Common myeloid progenitor, CD34-positive (primary cell): Measurements from ENCODE around the gene NLRX1.
"Not testable (repeated sequence)": the region's sequence is repeated elsewhere in the genome, so short reads cannot be mapped to it uniquely, and the experiment has no call there.

Source experiments
- CTCF ChIA-PET: fragments of 350-600 bp; sonication (Branson Sonifier 250); formaldehyde crosslinking; loops from one replicate; lab custom pipeline; 2021; ENCODE audit warnings: antibody characterized with exemption; lab: Charles Lee
- POLR2A ChIA-PET: fragments of 350-600 bp; sonication (Branson Sonifier 250); formaldehyde crosslinking; loops from one replicate; lab custom pipeline; 2021; ENCODE audit warnings: antibody characterized with exemption; lab: Charles Lee
- DNase-seq, 3 donors: peaks; one replicate each; pipeline versions ENCODE4 v3.0.0 to v3.0.0-alpha.2; 2013
- H3K27ac ChIP-seq, 2 experiments: 1 replicate in 1 of 2; 2 replicates in 1 of 2; pipeline ENCODE4 v1.7.0; 2013; ENCODE audit warnings: inconsistent platforms in 2 of 2, low read length in 2 of 2, mild to moderate bottlenecking in 2 of 2, low read depth in 1 of 2, moderate library complexity in 1 of 2; ENCODE audit not compliant: severe bottlenecking in 2 of 2, insufficient read depth in 1 of 2, poor library complexity in 1 of 2
- H3K27me3 ChIP-seq, 5 experiments: replicated peaks in 2 of 5; 1 replicate in 3 of 5; 2 replicates in 2 of 5; pipeline versions ENCODE4 v1.6.1 to v1.7.0; 2013; ENCODE audit warnings: low read length in 4 of 5, mild to moderate bottlenecking in 2 of 5, moderate library complexity in 2 of 5, inconsistent platforms in 1 of 5; ENCODE audit not compliant: insufficient read depth in 5 of 5, control insufficient read depth in 4 of 5
- H3K36me3 ChIP-seq, 4 experiments: 1 replicate in 2 of 4; 2 replicates in 2 of 4; pipeline versions ENCODE4 v1.6.1 to v1.7.0; 2013; ENCODE audit warnings: low read length in 3 of 4, control low read depth in 1 of 4, mild to moderate bottlenecking in 1 of 4; ENCODE audit not compliant: control insufficient read depth in 4 of 4, insufficient read depth in 4 of 4
- H3K4me1 ChIP-seq, 4 experiments: 1 replicate in 3 of 4; 2 replicates in 1 of 4; pipeline versions ENCODE4 v1.6.1 to v1.7.1; 2013; ENCODE audit warnings: low read length in 3 of 4, mild to moderate bottlenecking in 3 of 4, control low read depth in 1 of 4, inconsistent platforms in 1 of 4, moderate library complexity in 1 of 4; ENCODE audit not compliant: control insufficient read depth in 4 of 4, insufficient read depth in 4 of 4; ENCODE audit errors: control extremely low read depth in 1 of 4
- H3K4me3 ChIP-seq, 7 experiments: 1 replicate in 4 of 7; 2 replicates in 3 of 7; pipeline versions ENCODE4 v1.5.1 to v1.7.0; 2013; ENCODE audit warnings: mild to moderate bottlenecking in 7 of 7, low read length in 6 of 7, moderate library complexity in 6 of 7, inconsistent platforms in 2 of 7, low read depth in 2 of 7, control low read depth in 1 of 7; ENCODE audit not compliant: insufficient read depth in 4 of 7, control insufficient read depth in 1 of 7; ENCODE audit errors: extremely low read depth in 1 of 7
- H3K9me3 ChIP-seq, 5 experiments: 1 replicate in 4 of 5; 2 replicates in 1 of 5; pipeline versions ENCODE4 v1.6.1 to v1.7.1; 2013; ENCODE audit warnings: low read length in 4 of 5, mild to moderate bottlenecking in 2 of 5, inconsistent platforms in 1 of 5, low read depth in 1 of 5, moderate library complexity in 1 of 5; ENCODE audit not compliant: control insufficient read depth in 4 of 5, insufficient read depth in 2 of 5; ENCODE audit errors: control extremely low read depth in 1 of 5
- WGBS: methylation state at CpG from one replicate; pipeline ENCODE4 v1.1.5; 2013; ENCODE audit not compliant: insufficient coverage; 5-methylcytosine and 5-hydroxymethylcytosine counted together

NLRX1 gene

DNA sequence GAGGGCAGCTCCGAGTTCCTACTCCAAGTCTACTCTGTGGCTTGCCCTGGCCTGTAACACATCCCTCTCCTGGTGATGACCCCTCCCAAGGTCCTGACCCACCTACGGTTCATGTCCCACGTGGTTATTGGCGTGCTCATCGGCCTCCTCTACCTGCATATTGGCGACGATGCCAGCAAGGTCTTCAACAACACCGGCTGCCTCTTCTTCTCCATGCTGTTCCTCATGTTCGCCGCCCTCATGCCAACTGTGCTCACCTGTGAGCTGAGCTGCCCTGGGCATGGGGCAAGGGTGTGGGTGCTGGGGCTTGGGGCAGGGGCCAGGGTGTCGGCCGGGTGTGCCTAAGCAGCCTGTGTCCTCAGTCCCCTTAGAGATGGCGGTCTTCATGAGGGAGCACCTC, 10.1 kb upstream of the NLRX1 start:
- CTCF ChIA-PET, result interaction anchor here (1.9 to 6.5 kb wide), 3 partner anchors 7 to 15 kb away, joined by 5 to 42 read pairs (median 23); no protein-coding TSS in a partner anchor
- Histone ChIP-seq H3K27me3 (no peaks in the 10 kb centered on the region), H3K4me3 (no peak overlapping the region), H3K27ac (no peak overlapping the region), H3K9me3 (no peaks in the 10 kb centered on the region), H3K4me1 (no peaks in the 10 kb centered on the region), H3K36me3 (no peaks in the 10 kb centered on the region)
- over 99% methylated on average over 12 of the region's 13 CpGs for WGBS
- POLR2A ChIA-PET, result no interaction called here
- DNase-seq, result no peak

GRCh38 chr11:119160151-119160550, 8.4 kb upstream of the NLRX1 start:
- 100% methylated on average over 4 of the region's 9 CpGs for WGBS
- Histone ChIP-seq H3K36me3 (no peaks in the 10 kb centered on the region), H3K4me1 (no peaks in the 10 kb centered on the region), H3K9me3 (no peaks in the 10 kb centered on the region), H3K27me3 (no peaks in the 10 kb centered on the region), H3K27ac (no peak overlapping the region), H3K4me3 (no peak overlapping the region)
- POLR2A ChIA-PET, result no interaction called here
- CTCF ChIA-PET, result interaction anchor here (0.6 to 5.2 kb wide), 7 partner anchors 9 to 38 kb away, joined by 3 to 23 read pairs (median 5); partner anchors contain the start of gene NLRX1
- no peak for DNase-seq

GRCh38 chr11:119161871-119162270, 6.7 kb upstream of the NLRX1 start:
- Histone ChIP-seq H3K4me1 (no peaks in the 10 kb centered on the region), H3K27ac (no peak overlapping the region), H3K27me3 (no peaks in the 10 kb centered on the region), H3K36me3 (no peaks in the 10 kb centered on the region), H3K4me3 (no peak overlapping the region), H3K9me3 (no peaks in the 10 kb centered on the region)
- DNase-seq, result no peak
- WGBS, result 98% methylated on average over 6 of the region's 8 CpGs
- ChIA-PET POLR2A (no interaction called here), CTCF (interaction anchor here (1.7 kb wide), 1 partner anchor 35 kb away, joined by 9 read pairs; no protein-coding TSS in a partner anchor)

- Histone ChIP-seq H3K9me3 (no peaks in the 10 kb centered on the region), H3K4me1 (peaks cover 0 to 12% (median 9%) of the 10 kb centered on the region in 4 experiments), H3K27me3 (no peaks in the 10 kb centered on the region), H3K27ac (no peak overlapping the region), H3K36me3 (no peaks in the 10 kb centered on the region), H3K4me3 (no peak overlapping the region)
- DNase-seq, result no peak
- 91% methylated on average over 7 of the region's 8 CpGs for WGBS
- ChIA-PET CTCF (interaction anchor here (1.7 to 6.3 kb wide), 4 partner anchors 10 to 30 kb away, joined by 3 to 42 read pairs (median 14); no protein-coding TSS in a partner anchor), POLR2A (interaction anchor here (0.9 kb wide), 1 partner anchor 16 kb away, joined by 3 read pairs; no protein-coding TSS in a partner anchor)
These were observed 2.0 kb upstream of the NLRX1 start for GRCh38 chr11:119166368-119167076.

DNA sequence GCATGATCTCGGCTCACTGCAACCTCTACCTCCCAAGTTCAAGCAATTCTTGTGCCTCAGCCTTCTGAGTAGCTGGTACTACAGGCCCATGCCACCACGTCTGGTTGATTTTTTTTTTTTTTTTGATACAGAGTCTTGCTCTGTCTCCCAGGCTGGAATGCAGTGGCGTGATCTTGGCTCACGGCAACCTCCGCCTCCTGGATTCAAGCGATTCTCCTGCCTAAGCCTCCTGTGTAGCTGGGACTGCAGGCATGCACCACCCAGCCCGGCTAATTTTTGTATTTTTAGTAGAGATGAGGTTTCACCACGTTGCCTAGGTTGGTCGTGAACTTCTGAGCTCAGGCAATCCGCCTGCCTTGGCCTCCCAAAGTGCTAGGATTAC, 1.5 kb upstream of the NLRX1 start:
- POLR2A ChIA-PET, H3K36me3 ChIP-seq, H3K27ac ChIP-seq, H3K9me3 ChIP-seq, H3K27me3 ChIP-seq, H3K4me3 ChIP-seq, DNase-seq: not testable (repeated sequence)
- WGBS, result 93% methylated on average over 6 of the region's 10 CpGs
- H3K4me1 ChIP-seq, result peaks cover 0 to 15% (median 9%) of the 10 kb centered on the region in 4 experiments
- CTCF ChIA-PET, result interaction anchor here (1.7 to 6.3 kb wide), 4 partner anchors 9 to 29 kb away, joined by 3 to 42 read pairs (median 14); no protein-coding TSS in a partner anchor

- POLR2A ChIA-PET, result no interaction called here
- no peak for DNase-seq
These were observed 592 bp upstream of the NLRX1 start for GRCh38 chr11:119167933-119168332.

GRCh38 chr11:119169282-119169719, 776 bp downstream of the NLRX1 start:
- Histone ChIP-seq H3K4me1 (peaks cover 0 to 23% (median 10%) of the 10 kb centered on the region in 4 experiments), H3K4me3 (peak overlapping the region; percentile 68 to 87 (median 79)), H3K27me3 (no peaks in the 10 kb centered on the region), H3K9me3 (no peaks in the 10 kb centered on the region), H3K27ac (peak overlapping the region; percentile 40 to 66), H3K36me3 (peaks cover 0 to 14% (median 6%) of the 10 kb centered on the region in 4 experiments)
- DNase-seq, result peak; percentile 27 to 76 (median 72)
- CTCF ChIA-PET, result interaction anchor here (0.6 to 4.2 kb wide), 17 partner anchors 10 to 115 kb away, joined by 3 to 25 read pairs (median 3); no protein-coding TSS in a partner anchor
- POLR2A ChIA-PET, result interaction anchor here (0.6 to 1.3 kb wide), 3 partner anchors 9 to 47 kb away, joined by 3 to 4 read pairs (median 3); partner anchors contain the start of gene HINFP
- WGBS, result 22% methylated on average over 15 of the region's 15 CpGs

More at GRCh38 chr11:119167933-119168332, 592 bp upstream of the NLRX1 start:
- H3K27me3 ChIP-seq, result no peaks in the 10 kb centered on the region
- no peak overlapping the region for H3K27ac ChIP-seq
- no peaks in the 10 kb centered on the region for H3K9me3 ChIP-seq
- H3K4me1 ChIP-seq, result peaks cover 0 to 23% (median 10%) of the 10 kb centered on the region in 4 experiments
- 68% methylated on average over 5 of the region's 6 CpGs for WGBS
- H3K36me3 ChIP-seq, result peaks cover 0 to 4% (median 0%) of the 10 kb centered on the region in 4 experiments
- peak overlapping the region in 2 of 7 experiments; percentile 82 to 87 for H3K4me3 ChIP-seq
- CTCF ChIA-PET, result interaction anchor here (2.8 to 6.3 kb wide), 2 partner anchors 13 to 29 kb away, joined by 14 to 42 read pairs; no protein-coding TSS in a partner anchor
